Measurements from ENCODE around the gene C10orf67. TPM values are rescaled to one million over a fixed set of nuclear protein-coding genes. Genes with fewer than 3 reads are reported as not detected.

Gene C10orf67
- total and polyA plus RNA-seq, 9 of the 15 experiments (the other 6 are each of a cell fraction or from before 2014, with no cell fraction given): not detected

GRCh38 chr10:23375366-23375765, 30.8 kb upstream of the C10orf67 start:
- in situ Hi-C loops (cut with MboI) (no loop called here), intact Hi-C loops (cut with micrococcal nuclease) (no loop called here)
- Histone ChIP-seq H3K4me1 (replicated peaks in 1 of 2; ENCODE audit: control insufficient read depth in 2 of 2, insufficient read depth in 2 of 2, low read length in 2 of 2) (no peaks in the 10 kb centered on the region), H3K4me3 (no peak overlapping the region), H3K27ac (ENCODE audit: extremely low read depth, low read depth, low read length) (no peak overlapping the region), H3K9me3 (replicated peaks; ENCODE audit: control insufficient read depth, insufficient read depth, low read depth, low read length) (no peaks in the 10 kb centered on the region), H2AFZ (ENCODE audit: low read depth, low read length) (no peak overlapping the region), H3K9ac (ENCODE audit: insufficient read depth in 1 of 2, low read depth in 2 of 2, low read length in 2 of 2) (no peak overlapping the region), H3K36me3 (ENCODE audit: control insufficient read depth, insufficient read depth, low read length) (no peaks in the 10 kb centered on the region), H3K27me3 (ENCODE audit: control insufficient read depth in 2 of 2, insufficient read depth in 2 of 2, low read length in 2 of 2) (no peaks in the 10 kb centered on the region), H3K79me2 (ENCODE audit: control insufficient read depth, insufficient read depth, low read length) (no peaks in the 10 kb centered on the region), H3K4me2 (ENCODE audit: insufficient read depth, low read length) (no peak overlapping the region), H3K9me1 (ENCODE audit: control insufficient read depth, insufficient read depth, low read length) (no peaks in the 10 kb centered on the region), H4K20me1 (replicated peaks; ENCODE audit: control insufficient read depth, insufficient read depth, low read length) (no peaks in the 10 kb centered on the region)
- no peak for FAIRE-seq
- no peak for DNase-seq (ENCODE audit: extremely low read depth in 1 of 4, low spot score in 3 of 4)
- no TSS peak for BruUV-seq (replicated peaks)
- TF ChIP-seq SREBF1 (IDR thresholded peaks at IDR 0.05; ENCODE audit: borderline replicate concordance, low read depth, low read length) (no peak), KLF16 (IDR thresholded peaks at IDR 0.05) (no peak), HDAC6 (IDR thresholded peaks at IDR 0.05; ENCODE audit: low read depth, low read length) (no peak)
- 0% methylated on average over 4 of the region's 4 CpGs for WGBS (ENCODE audit: insufficient coverage, low coverage, missing lambda C conversion rate)
- no peak for ATAC-seq
- ChIA-PET POLR2A (no interaction called here), CTCF (ENCODE audit: low intra/inter-chr PET ratio) (interaction anchor here (0.7 kb wide), 1 partner anchor 115 kb away, joined by 3 read pairs; no protein-coding TSS in a partner anchor)

- Histone ChIP-seq H3K9me3 (replicated peaks; ENCODE audit: control insufficient read depth, insufficient read depth, low read depth, low read length) (no peaks in the 10 kb centered on the region), H3K4me3 (no peak overlapping the region), H3K9me1 (ENCODE audit: control insufficient read depth, insufficient read depth, low read length) (no peaks in the 10 kb centered on the region), H3K4me1 (replicated peaks in 1 of 2; ENCODE audit: control insufficient read depth in 2 of 2, insufficient read depth in 2 of 2, low read length in 2 of 2) (no peaks in the 10 kb centered on the region), H3K4me2 (ENCODE audit: insufficient read depth, low read length) (no peak overlapping the region), H3K27ac (ENCODE audit: extremely low read depth, low read depth, low read length) (no peak overlapping the region), H3K36me3 (ENCODE audit: control insufficient read depth, insufficient read depth, low read length) (no peaks in the 10 kb centered on the region), H3K27me3 (ENCODE audit: control insufficient read depth in 2 of 2, insufficient read depth in 2 of 2, low read length in 2 of 2) (no peaks in the 10 kb centered on the region), H3K9ac (ENCODE audit: insufficient read depth in 1 of 2, low read depth in 2 of 2, low read length in 2 of 2) (no peak overlapping the region), H3K79me2 (ENCODE audit: control insufficient read depth, insufficient read depth, low read length) (no peaks in the 10 kb centered on the region), H4K20me1 (replicated peaks; ENCODE audit: control insufficient read depth, insufficient read depth, low read length) (no peaks in the 10 kb centered on the region), H2AFZ (ENCODE audit: low read depth, low read length) (no peak overlapping the region)
- FAIRE-seq: no peak
- TF ChIP-seq KDM5B (IDR thresholded peaks at IDR 0.05; ENCODE audit: insufficient replicate concordance, low read depth, low read length): no peak
- TF ChIP-seq NR2C1 (IDR thresholded peaks at IDR 0.05): no peak
- TF ChIP-seq NR2C1 (tag; IDR thresholded peaks at IDR 0.05): no peak
- TF ChIP-seq TRIM25 (IDR thresholded peaks at IDR 0.05; ENCODE audit: borderline replicate concordance): no peak
- no peak for TF ChIP-seq BCLAF1 (IDR thresholded peaks at IDR 0.05; ENCODE audit: borderline replicate concordance in 1 of 2, control insufficient read depth in 1 of 2, low read depth in 2 of 2, low read length in 1 of 2)
- no peak for TF ChIP-seq ZNF41 (CRISPR knock-in tag; conservative IDR thresholded peaks at IDR 0.05)
- TF ChIP-seq ZNF583 (CRISPR knock-in tag; IDR thresholded peaks at IDR 0.05): no peak
- in situ Hi-C loops (cut with MboI): no loop called here
- WGBS (ENCODE audit: insufficient coverage, low coverage, missing lambda C conversion rate): 5% methylated on average over 1 of the region's 1 CpG
- no peak for ATAC-seq
- intact Hi-C loops (cut with micrococcal nuclease): no loop called here
- ChIA-PET POLR2A (interaction anchor here (0.7 kb wide), 1 partner anchor 11 kb away, joined by 3 read pairs; no protein-coding TSS in a partner anchor), CTCF (ENCODE audit: low intra/inter-chr PET ratio) (no interaction called here)
- no TSS peak for BruUV-seq (replicated peaks)
- DNase-seq (ENCODE audit: extremely low read depth in 1 of 4, low spot score in 3 of 4): no peak
Observed at GRCh38 chr10:23373156-23373555, 28.6 kb upstream of the C10orf67 start.

All from K562 (cell line).